ENCODE measurements around the gene MS4A12. TPM values are rescaled to one million over a fixed set of nuclear protein-coding genes. Genes with fewer than 3 reads are reported as not detected.

The MS4A12 gene
- total RNA-seq, 1 experiment from 2014 or later, result not detected

DNA sequence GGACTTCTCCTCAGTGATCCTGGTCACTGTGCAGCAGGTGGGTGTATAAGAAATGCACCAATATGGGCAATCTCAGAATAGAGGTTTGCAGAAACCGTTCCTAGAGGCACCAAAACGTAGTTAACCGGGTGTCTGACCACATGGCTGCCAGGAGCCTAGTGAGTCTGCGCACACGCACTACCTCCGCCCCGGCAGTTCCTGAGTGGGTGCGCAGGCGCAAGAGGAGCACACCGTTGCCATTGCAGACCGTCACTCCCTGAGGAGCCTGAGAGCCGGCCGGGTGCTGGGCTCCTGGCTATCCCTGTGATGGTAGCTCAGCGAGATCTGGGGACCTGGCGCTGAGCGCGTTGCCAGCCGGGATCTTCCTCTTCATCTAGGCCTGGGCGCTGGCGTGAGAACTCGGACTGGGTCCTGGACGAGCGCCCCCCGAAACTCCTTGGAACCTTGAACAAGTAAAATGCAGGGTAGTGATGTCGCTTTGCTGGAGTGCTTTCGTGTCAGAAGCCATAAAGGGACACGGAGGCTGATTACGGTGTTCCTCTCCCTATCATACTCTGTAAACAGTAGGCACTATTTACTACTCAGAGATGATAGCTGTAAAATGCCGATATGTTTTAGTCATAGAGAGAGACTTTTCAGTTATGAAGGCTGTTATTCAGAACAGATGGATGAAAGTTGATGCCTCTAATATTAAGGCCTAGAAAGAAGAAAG is 22.7 kb downstream of the MS4A12 start, which contains the start of gene MS4A13:
Gene MS4A13 (plus strand): TSS at position 249 of the 712 bp plus-strand sequence. CDS start 2,692 bp downstream, outside the sequence.
- Histone ChIP-seq H3T11ph (ENCODE audit: low read length) (no peak within 1 kb of the TSS), H3K14ac (ENCODE audit: insufficient read depth, low read length) (no peak within 1 kb of the TSS), H4K8ac (replicated peaks; ENCODE audit: insufficient read length, low read depth, low read length) (no peak within 1 kb of the TSS), H2BK120ac (ENCODE audit: low read depth, low read length, poor library complexity, severe bottlenecking) (no peak within 1 kb of the TSS), H3K27ac (ENCODE audit: insufficient read length, low read depth, low read length) (no peak within 1 kb of the TSS), H3K9ac (ENCODE audit: extremely low read depth, insufficient read length, low read length) (no peak within 1 kb of the TSS), H2AK5ac (ENCODE audit: insufficient read length, low read length) (no peak within 1 kb of the TSS), H2BK20ac (ENCODE audit: low read depth, low read length, poor library complexity, severe bottlenecking) (no peak within 1 kb of the TSS), H3K4ac (ENCODE audit: low read depth, low read length) (no peak within 1 kb of the TSS), H2BK5ac (ENCODE audit: insufficient read length, low read length) (no peak within 1 kb of the TSS), H2BK15ac (ENCODE audit: low read depth, low read length) (no peak within 1 kb of the TSS), H3K23ac (ENCODE audit: insufficient read length, low read depth, low read length) (no peak within 1 kb of the TSS), H4K20me1 (ENCODE audit: control insufficient read depth, insufficient read depth, insufficient read length) (no peaks in the 10 kb centered on the region), H3K79me2 (ENCODE audit: insufficient read depth, low read length) (no peaks in the 10 kb centered on the region), H4K5ac (ENCODE audit: insufficient read length, low read depth, low read length) (no peak within 1 kb of the TSS), H4K91ac (ENCODE audit: insufficient read length, low read depth, low read length) (no peak within 1 kb of the TSS), H3K23me2 (ENCODE audit: insufficient read length, low read depth, low read length, poor library complexity, severe bottlenecking) (no peaks in the 10 kb centered on the region), H3K56ac (ENCODE audit: insufficient read length, low read depth, low read length) (no peak within 1 kb of the TSS), H3K79me1 (ENCODE audit: insufficient read depth, low read depth, low read length, poor library complexity, severe bottlenecking) (no peaks in the 10 kb centered on the region), H2AFZ (ENCODE audit: low read length) (no peak within 1 kb of the TSS), H3K4me1 (ENCODE audit: insufficient read depth, low read length) (no peaks in the 10 kb centered on the region), H3K9me3 (ENCODE audit: control insufficient read depth, low read depth, low read length) (no peaks in the 10 kb centered on the region), H3K18ac (ENCODE audit: insufficient read length, low read depth, low read length) (no peak within 1 kb of the TSS), H3K4me2 (ENCODE audit: insufficient read depth, insufficient read length, low read length) (no peak within 1 kb of the TSS), H2BK12ac (ENCODE audit: insufficient read length, low read depth, low read length) (no peak within 1 kb of the TSS), H3K27me3 (ENCODE audit: insufficient read depth, low read length) (no peaks in the 10 kb centered on the region)
- H3K36me3 Mint-ChIP-seq (ENCODE audit: insufficient read depth in 1 of 3, low read depth in 3 of 3), result peaks cover 3 to 15% (median 9%) of the 10 kb centered on the region in 3 experiments; a peak in 5 of 7 replicates
- TF ChIP-seq, protein P1, sequence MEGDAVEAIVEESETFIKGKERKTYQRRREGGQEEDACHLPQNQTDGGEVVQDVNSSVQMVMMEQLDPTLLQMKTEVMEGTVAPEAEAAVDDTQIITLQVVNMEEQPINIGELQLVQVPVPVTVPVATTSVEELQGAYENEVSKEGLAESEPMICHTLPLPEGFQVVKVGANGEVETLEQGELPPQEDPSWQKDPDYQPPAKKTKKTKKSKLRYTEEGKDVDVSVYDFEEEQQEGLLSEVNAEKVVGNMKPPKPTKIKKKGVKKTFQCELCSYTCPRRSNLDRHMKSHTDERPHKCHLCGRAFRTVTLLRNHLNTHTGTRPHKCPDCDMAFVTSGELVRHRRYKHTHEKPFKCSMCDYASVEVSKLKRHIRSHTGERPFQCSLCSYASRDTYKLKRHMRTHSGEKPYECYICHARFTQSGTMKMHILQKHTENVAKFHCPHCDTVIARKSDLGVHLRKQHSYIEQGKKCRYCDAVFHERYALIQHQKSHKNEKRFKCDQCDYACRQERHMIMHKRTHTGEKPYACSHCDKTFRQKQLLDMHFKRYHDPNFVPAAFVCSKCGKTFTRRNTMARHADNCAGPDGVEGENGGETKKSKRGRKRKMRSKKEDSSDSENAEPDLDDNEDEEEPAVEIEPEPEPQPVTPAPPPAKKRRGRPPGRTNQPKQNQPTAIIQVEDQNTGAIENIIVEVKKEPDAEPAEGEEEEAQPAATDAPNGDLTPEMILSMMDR (conservative IDR thresholded peaks at IDR 0.05), result no peak
- WGBS (ENCODE audit: extremely low coverage, insufficient read length, low lambda C conversion rate), result no CpG with 5 or more reads among the region's 29 CpGs
- H3K27me3 Mint-ChIP-seq (ENCODE audit: low read depth), result no peaks in the 10 kb centered on the region; the same call in 1 of the 2 replicates
- no peak for DNase-seq
- H3K4me3 Mint-ChIP-seq, result no peak within 1 kb of the TSS
- H3K27ac Mint-ChIP-seq, result no peak within 1 kb of the TSS; a peak in 2 of 7 replicates
- peaks cover 15 to 21% of the 10 kb centered on the region in 2 experiments for H3K9me3 Mint-ChIP-seq
- H3K4me1 Mint-ChIP-seq, result peaks cover 0 to 5% of the 10 kb centered on the region in 2 experiments; a peak in 2 of 4 replicates

Data from H9 (cell line).